Thyroid gland (tissue), 4 donors: ENCODE measurements around the gene KLK11.

Experiments used
- POLR2A ChIP-seq, 2 donors: fragments of 450-650 bp; IDR thresholded peaks; one replicate each; pipeline ENCODE4 v1.6.1; 2017; ENCODE audit warnings: antibody characterized with exemption in 2 of 2, mild to moderate bottlenecking in 2 of 2, moderate library complexity in 1 of 2
- TF ChIP-seq, protein P1 (sequence below), 6 experiments: fragments of 200-600 bp in 3 of 6; fragments of 450-650 bp in 3 of 6; sonication (generic) in 3 of 6; IDR thresholded peaks; one replicate each; pipeline ENCODE4 v1.5.1; 2016 to 2019; ENCODE audit warnings: antibody characterized with exemption in 6 of 6, mild to moderate bottlenecking in 2 of 6, inconsistent platforms in 1 of 6, moderate library complexity in 1 of 6

DNA sequence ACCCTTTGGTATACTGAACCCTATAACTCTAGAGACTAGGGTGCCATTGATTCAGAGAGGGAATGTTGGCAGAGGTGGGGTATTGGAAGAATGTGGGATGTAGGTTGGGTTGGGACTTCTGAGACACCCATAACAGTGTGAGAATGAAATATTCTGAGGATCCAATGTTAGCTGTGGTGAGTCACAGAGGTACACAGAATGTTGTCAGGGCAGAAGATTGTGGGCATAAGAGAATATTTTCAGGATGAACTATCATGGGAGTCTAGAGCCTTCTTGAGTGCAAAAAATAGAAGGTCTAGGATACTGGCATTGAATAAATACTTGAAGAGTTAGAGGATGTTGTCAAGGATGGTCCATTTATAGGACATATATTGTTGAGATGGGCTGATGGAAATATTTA is 29.4 kb upstream of the KLK11 start:
- TF ChIP-seq, protein P1, sequence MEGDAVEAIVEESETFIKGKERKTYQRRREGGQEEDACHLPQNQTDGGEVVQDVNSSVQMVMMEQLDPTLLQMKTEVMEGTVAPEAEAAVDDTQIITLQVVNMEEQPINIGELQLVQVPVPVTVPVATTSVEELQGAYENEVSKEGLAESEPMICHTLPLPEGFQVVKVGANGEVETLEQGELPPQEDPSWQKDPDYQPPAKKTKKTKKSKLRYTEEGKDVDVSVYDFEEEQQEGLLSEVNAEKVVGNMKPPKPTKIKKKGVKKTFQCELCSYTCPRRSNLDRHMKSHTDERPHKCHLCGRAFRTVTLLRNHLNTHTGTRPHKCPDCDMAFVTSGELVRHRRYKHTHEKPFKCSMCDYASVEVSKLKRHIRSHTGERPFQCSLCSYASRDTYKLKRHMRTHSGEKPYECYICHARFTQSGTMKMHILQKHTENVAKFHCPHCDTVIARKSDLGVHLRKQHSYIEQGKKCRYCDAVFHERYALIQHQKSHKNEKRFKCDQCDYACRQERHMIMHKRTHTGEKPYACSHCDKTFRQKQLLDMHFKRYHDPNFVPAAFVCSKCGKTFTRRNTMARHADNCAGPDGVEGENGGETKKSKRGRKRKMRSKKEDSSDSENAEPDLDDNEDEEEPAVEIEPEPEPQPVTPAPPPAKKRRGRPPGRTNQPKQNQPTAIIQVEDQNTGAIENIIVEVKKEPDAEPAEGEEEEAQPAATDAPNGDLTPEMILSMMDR (IDR thresholded peaks at IDR 0.05), result no peak
- TF ChIP-seq POLR2A (IDR thresholded peaks at IDR 0.05), result no peak
